Measurements from ENCODE around the gene MYO18B. TPM values are rescaled to one million over a fixed set of nuclear protein-coding genes. Genes with fewer than 3 reads are reported as not detected.

Gene MYO18B
- total RNA-seq, 1 experiment from 2014 or later = 0.07 TPM

DNA sequence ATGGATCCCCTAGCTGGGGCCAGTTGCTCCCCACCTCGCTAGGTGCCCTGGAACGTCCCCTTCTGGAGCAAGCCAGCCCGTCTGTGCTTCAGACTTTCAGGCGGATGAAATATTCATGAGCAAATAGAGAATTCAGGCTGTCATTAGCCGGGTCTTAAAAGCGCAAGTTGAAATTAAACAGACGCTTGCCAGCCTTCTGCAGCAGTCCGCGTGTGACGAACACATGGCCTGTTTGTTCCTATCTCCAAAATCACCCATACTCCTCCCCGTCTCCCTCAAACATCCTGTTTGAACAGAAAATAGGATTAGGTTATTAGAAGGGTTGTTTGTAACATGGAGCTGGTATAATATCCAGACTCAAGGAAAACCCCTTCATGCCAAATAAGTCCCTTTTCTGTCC, 38.7 kb downstream of the MYO18B start:
- TF ChIP-seq CTCF (IDR thresholded peaks at IDR 0.05; ENCODE audit: insufficient read depth in 1 of 2, low read depth in 1 of 2, low read length in 1 of 2, severe bottlenecking in 1 of 2, unreplicated experiment in 1 of 2) = no peak
- Mint-ChIP-seq H3K4me3 (ENCODE audit: unreplicated experiment) (no peak overlapping the region), H3K27ac (ENCODE audit: unreplicated experiment) (no peak overlapping the region), H3K4me1 (ENCODE audit: low read depth, unreplicated experiment) (no peaks in the 10 kb centered on the region), H3K9me3 (ENCODE audit: unreplicated experiment) (no peaks in the 10 kb centered on the region), H3K27me3 (ENCODE audit: insufficient read depth, unreplicated experiment) (peaks cover 7% of the 10 kb centered on the region), H3K36me3 (ENCODE audit: insufficient read depth, unreplicated experiment) (no peaks in the 10 kb centered on the region)
- ChIA-PET CTCF (interaction anchor here (1.7 kb wide), 1 partner anchor 550 kb away, joined by 4 read pairs; no protein-coding TSS in a partner anchor), POLR2A (no interaction called here)
- no peaks in the 10 kb centered on the region for H3K4me1 ChIP-seq
- no peak for DNase-seq
- H3K9me3 ChIP-seq = no peaks in the 10 kb centered on the region
- no TSS peak for BruUV-seq (replicated peaks)
- intact Hi-C loops (cut with micrococcal nuclease; ENCODE audit: unreplicated experiment) = no loop called here
- no peaks in the 10 kb centered on the region for H3K27me3 ChIP-seq (replicated peaks; ENCODE audit: control insufficient read depth, insufficient read depth, low read length)
- H3K36me3 ChIP-seq (ENCODE audit: control insufficient read depth, insufficient read depth, low read length) = no peaks in the 10 kb centered on the region
- no peak overlapping the region for H3K4me3 ChIP-seq (ENCODE audit: low read depth, low read length)

- intact Hi-C loops (cut with micrococcal nuclease; ENCODE audit: unreplicated experiment) = no loop called here
- H3K4me1 Mint-ChIP-seq (ENCODE audit: low read depth, unreplicated experiment) = no peaks in the 10 kb centered on the region
- H3K4me1 ChIP-seq = no peaks in the 10 kb centered on the region
- H3K36me3 ChIP-seq (ENCODE audit: control insufficient read depth, insufficient read depth, low read length) = no peaks in the 10 kb centered on the region
- no peak for DNase-seq
- no peaks in the 10 kb centered on the region for H3K9me3 Mint-ChIP-seq (ENCODE audit: unreplicated experiment)
- no peaks in the 10 kb centered on the region for H3K27me3 ChIP-seq (replicated peaks; ENCODE audit: control insufficient read depth, insufficient read depth, low read length)
- no peaks in the 10 kb centered on the region for H3K9me3 ChIP-seq
- H3K4me3 Mint-ChIP-seq (ENCODE audit: unreplicated experiment) = no peak overlapping the region
- no peak overlapping the region for H3K4me3 ChIP-seq (ENCODE audit: low read depth, low read length)
- no peak for TF ChIP-seq CTCF (IDR thresholded peaks at IDR 0.05; ENCODE audit: insufficient read depth in 1 of 2, low read depth in 1 of 2, low read length in 1 of 2, severe bottlenecking in 1 of 2, unreplicated experiment in 1 of 2)
- H3K36me3 Mint-ChIP-seq (ENCODE audit: insufficient read depth, unreplicated experiment) = no peaks in the 10 kb centered on the region
- BruUV-seq (replicated peaks) = no TSS peak
- no peak overlapping the region for H3K27ac Mint-ChIP-seq (ENCODE audit: unreplicated experiment)
- POLR2A ChIA-PET = no interaction called here
- CTCF ChIA-PET = no interaction called here
- peaks cover 7% of the 10 kb centered on the region for H3K27me3 Mint-ChIP-seq (ENCODE audit: insufficient read depth, unreplicated experiment)
Observed at GRCh38 chr22:25781801-25782200, 39.8 kb downstream of the MYO18B start.

DNA sequence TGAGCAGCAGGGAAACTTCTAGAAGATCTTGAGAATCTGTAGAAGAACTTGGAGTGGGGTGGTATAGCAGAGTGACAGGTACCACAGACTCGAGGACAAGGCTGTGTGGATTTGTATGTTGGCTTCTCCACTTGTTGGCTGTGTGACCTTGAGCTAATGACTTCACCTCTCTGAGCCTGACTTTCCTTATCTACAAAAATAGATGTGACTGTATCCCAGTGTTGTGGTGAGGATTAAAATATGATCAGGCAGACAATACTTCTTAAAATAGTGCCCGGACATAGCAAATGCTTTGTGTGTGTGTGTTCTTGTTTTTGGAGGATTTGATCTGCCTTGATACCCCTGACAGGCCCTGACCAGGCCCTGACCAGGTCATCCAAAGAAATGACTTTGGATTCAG, 40.8 kb downstream of the MYO18B start:
- H3K4me1 Mint-ChIP-seq (ENCODE audit: low read depth, unreplicated experiment) = no peaks in the 10 kb centered on the region
- no peak overlapping the region for H3K4me3 ChIP-seq (ENCODE audit: low read depth, low read length)
- no peak overlapping the region for H3K27ac Mint-ChIP-seq (ENCODE audit: unreplicated experiment)
- H3K4me1 ChIP-seq = no peaks in the 10 kb centered on the region
- no peaks in the 10 kb centered on the region for H3K9me3 Mint-ChIP-seq (ENCODE audit: unreplicated experiment)
- POLR2A ChIA-PET = no interaction called here
- TF ChIP-seq CTCF (IDR thresholded peaks at IDR 0.05; ENCODE audit: insufficient read depth in 1 of 2, low read depth in 1 of 2, low read length in 1 of 2, severe bottlenecking in 1 of 2, unreplicated experiment in 1 of 2) = no peak
- H3K27me3 Mint-ChIP-seq (ENCODE audit: insufficient read depth, unreplicated experiment) = peaks cover 4% of the 10 kb centered on the region
- no TSS peak for BruUV-seq (replicated peaks)
- intact Hi-C loops (cut with micrococcal nuclease; ENCODE audit: unreplicated experiment) = no loop called here
- no peaks in the 10 kb centered on the region for H3K27me3 ChIP-seq (replicated peaks; ENCODE audit: control insufficient read depth, insufficient read depth, low read length)
- no peak for DNase-seq
- no peaks in the 10 kb centered on the region for H3K36me3 Mint-ChIP-seq (ENCODE audit: insufficient read depth, unreplicated experiment)
- no peaks in the 10 kb centered on the region for H3K9me3 ChIP-seq
- CTCF ChIA-PET = no interaction called here
- no peaks in the 10 kb centered on the region for H3K36me3 ChIP-seq (ENCODE audit: control insufficient read depth, insufficient read depth, low read length)
- H3K4me3 Mint-ChIP-seq (ENCODE audit: unreplicated experiment) = no peak overlapping the region
